ENCODE data around the gene CTIF. TPM values are rescaled to one million over a fixed set of nuclear protein-coding genes. Genes with fewer than 3 reads are reported as not detected.
"Not testable (repeated sequence)": the region's sequence is repeated elsewhere in the genome, so short reads cannot be mapped to it uniquely, and the experiment has no call there.

The CTIF gene
- total RNA-seq, 1 donor from 2014 or later, result 19.5 TPM

DNA sequence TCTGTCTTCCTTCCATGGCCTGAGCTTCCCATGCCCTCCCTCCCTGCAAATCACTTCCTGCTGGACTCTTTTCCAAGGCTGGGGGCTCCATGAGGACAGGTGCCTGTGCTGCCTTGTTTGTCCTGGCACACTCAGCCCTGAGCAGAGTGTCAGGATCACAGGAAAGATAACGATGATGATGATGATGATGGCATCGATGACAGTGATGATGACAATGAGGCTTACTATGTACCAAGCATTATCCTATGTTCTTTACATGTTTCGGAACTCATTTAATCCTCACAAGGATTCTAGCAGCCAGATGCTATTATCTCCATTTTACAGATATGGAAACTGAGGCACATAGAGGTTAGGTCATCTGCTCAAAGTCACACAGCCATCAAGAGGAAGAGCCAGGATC is 170.0 kb downstream of the CTIF start:
- no peak for DNase-seq

DNA sequence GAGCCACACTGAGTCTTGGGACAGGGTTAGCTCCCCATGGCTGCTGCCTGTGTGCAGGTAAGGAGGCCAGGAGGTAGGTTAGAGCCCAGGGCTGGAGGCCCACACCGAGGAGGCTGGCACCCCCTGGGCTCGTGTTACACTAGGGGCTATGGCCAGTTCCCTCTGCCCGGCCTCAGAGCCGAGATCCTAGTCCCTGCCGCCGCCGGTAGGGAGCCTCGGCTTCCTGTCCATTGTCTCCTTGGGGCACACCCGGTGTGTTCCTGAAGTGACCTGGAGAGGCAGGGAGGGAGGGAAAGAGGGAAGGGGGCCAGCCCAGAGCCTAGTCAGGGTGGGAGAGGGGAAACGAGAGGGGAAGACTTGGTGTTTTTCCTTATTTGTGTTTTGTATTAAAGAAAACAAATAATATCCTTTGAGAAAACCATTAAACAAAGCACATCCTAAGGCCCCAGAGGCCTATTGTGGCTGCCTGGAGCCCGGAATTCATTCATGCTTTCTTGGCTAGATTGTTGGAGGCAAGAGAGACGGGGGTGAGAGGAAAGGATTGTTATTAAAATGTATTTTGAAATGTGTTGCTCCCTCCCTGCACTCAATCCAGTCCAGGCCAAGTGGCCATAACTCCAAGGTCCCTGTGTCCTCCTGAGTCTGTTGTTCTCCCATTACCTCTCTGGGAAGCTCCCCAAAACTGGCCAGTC is 170.7 kb downstream of the CTIF start:
- no peak for DNase-seq

DNA sequence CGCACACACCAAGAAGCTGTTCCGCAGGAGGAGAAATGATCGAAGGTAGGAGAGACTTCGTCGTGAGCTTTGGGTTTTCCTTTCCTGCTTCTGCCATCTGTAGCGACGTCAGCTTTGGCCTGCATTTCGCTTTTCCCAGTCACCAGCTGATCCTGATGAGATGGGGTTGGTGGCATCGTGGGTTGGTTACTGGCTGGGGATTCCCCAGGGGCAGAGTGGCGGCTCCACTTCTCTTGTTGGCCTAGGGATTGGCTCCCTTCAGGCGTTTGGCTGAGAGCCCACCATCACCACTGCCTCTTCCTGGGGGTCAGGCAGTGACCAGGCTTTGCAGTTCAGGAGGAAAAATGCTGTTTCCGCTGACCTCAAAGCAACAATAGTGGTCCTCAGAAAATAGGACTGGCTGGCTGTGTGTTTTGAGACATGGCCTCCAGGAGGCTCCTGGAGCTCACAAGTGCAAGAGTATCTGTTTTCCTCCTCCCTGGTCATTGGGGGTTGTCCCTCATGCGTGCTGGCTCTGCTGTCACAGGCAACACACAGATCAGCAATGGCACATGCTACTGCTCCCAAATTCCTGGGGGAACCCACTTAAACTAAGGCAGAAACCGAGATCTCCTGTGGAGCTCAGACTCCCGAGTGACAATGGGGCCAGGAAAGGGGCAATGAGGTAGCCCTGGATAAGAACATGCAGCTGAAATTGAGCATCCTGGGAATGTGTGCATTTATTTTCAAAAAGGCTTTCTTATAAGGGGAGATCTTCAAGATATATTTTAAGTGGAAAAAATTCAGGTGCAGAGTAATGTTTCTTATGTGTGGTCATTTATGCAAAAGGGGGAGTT is 173.0 kb downstream of the CTIF start:
- no peak for DNase-seq

DNA sequence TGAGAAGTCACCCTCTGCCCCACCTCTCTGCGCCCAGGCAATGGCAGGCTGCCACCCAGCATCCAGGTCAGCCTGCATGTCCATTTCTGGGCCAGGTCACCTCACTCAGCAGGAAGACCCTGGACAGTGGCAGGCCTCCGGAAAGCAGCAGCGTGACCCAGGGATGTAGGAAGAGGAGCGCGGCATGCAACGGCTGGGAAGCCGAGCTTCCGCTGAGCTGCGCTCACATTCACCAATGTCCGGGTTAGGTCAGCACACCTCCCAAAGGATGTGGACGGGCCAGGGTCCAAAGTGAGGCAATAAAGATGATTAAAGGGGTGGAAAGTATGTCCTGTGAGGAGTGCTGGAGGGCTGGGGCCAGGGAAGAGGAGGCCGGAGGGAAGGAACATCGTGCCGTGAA is 174.5 kb downstream of the CTIF start:
- peak; percentile 42 for DNase-seq

DNA sequence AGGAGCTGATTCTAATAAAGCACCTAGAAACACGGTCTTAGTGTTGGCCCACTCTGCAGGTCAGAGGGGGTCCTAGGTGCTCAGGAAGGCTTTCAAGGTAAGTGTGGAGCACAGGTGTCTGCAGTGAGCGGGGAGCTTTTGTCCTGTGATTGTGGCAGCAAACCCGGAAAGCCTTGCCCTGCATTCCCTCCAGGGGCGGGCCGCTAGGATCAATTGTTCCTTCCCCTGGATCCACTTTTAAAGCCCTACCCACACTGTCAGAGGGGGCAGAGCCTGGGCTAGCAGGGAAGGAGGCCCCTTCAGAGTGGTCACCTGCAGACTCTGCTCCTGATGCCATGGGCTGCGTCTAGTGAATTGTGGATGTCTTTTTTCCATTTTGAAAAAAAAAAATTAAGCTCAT is 176.0 kb downstream of the CTIF start:
- DNase-seq, result no peak

DNA sequence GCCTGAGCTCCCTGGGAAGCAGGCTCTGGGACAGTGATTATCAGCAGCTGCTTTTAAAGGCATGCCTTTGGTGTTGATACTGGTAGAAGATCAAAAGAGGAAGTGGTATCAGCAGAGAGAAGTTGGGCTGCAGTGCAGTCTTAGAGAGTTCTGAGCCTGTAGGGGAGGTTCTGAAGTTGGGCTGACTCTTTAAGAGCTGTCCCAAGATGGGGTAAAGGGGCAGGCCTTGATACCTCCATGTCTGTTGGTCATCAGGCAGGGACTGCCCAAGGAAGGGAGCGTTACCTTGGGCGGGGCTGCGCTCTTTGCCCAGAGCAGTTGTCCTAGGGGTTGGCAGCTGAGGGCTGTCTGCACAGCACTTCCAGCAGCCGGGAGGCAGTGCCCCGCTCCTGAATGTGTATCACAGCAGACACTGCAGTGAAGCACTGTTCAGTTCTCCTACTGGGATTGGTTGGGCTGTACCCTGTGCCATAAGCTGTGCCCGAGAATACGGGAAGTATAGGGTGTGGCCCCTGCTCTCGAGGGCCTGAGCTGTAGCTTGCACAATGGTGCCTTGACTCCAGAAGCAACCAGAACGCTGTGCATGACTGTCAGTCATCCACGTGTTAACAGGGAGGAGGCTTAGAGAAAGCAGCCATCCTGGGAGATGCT is 177.0 kb downstream of the CTIF start:
- DNase-seq, result no peak

DNA sequence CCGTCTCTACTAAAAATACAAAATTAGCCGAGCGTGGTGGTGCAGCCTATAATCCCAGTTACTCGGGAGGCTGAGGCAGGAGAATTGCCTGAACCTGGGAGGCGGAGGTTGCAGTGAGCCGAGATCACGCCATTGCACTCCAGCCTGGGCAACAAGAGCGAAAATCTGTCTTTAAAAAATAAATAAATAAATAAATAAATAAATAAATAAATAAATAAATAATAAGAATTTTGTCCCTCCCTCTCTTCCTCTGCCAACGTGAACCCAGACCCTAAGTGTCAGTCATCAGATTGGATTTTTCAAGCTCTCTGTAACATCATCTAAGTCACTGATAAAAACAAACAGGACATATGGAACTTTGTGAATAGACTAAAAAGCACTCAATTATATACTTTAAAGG is 178.4 kb downstream of the CTIF start:
- DNase-seq, result not testable (repeated sequence)

DNA sequence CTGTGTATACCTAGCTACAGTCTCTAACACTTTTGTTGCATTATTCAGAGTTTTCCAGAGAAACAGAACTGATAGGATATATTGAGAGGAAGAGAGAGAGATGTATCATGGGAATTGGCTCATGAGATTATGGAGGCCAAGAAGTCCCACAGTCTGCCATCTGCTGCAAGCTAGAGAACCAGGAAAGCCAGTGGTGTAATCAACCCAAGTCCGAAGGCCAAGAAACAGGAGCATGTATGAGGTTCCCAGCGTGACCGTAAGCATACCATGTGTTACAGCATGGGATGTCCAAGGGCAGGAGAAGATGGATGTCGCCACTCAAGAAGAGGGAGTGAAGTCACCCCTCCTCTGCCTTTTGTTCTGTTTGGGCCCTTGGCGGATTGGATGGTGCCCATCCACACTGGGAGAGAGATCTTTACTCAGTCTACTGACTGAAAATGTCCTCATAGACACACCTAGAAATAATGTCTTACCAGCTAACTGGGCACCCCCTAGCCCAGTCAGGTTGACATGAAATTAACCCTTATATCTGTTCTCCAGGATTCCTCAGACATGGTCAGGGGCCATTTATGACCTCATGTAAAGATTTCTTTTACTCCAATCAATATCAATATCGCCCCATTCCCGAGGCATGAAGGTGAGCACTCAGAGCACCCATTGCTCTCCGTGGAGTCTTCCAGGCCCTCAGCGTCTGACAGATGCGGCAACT is 179.6 kb downstream of the CTIF start:
- DNase-seq, result no peak

DNA sequence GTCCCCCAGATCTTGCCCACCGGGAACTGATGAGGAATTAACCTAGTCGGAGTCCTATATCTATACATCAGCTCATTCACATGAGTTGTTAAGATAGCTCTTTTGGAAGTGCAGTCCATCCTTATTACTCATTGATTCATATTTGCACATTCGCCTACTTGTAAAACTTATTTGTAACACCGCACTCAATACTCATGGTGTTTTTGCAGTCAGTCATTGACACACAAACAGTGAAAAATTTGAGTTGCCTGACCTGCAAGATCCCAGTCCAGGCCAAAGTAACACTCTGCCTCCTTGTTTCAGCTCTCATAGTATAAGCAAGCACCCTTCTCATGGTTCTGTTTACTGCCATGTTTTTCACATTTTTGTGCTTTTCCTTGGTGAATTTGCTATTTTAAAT is 180.6 kb downstream of the CTIF start:
- DNase-seq, result no peak

DNA sequence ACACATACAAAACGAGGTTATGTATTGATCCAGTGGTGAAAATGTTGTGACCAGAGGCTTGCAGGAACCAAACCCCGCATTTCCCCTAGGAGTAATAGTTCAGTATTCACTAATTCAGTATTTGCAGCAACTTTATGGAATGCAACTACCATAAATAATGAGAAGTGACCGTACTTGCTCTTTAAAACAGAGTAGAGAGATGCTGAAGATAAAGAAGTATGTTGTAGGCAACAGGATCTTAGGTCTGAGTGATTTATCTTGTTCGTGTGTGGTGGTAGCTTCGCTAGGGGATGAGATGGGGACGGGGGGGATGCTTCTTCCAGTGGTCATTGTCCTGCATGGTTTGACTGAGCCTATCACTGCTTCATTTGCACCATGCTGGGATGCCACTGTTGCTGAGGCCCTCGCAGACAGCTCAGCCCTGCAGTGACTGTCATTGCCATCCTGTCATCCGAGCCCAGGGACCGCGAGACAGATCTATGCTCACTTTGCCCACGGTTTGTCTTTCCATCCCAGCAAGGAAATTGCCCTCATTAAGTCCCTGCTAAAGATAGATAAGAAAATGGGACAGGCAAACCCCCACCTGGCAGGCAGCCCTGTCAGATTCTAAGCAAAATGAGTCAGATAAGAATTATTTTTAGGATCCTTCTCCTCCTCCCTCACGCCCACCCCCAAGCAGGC is 181.3 kb downstream of the CTIF start:
- no peak for DNase-seq

DNA sequence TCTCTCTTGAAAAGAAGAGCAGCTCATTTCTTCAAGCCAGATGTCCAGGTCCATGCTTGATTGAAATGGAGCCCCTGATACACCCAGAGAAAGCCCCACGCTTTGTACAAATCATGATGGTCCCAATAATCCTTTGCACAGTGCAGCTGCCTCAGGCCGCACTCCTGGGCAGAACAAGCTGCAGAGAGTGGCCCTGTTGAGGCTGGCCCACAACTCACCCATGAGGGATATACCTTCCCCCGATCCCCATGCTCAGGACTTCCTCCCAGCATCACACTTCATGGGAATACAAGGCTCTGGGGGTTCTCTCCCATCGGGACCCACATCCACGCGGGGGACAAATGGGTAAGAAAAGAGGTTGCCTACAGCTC is 181.8 kb downstream of the CTIF start:
- DNase-seq, result no peak

DNA sequence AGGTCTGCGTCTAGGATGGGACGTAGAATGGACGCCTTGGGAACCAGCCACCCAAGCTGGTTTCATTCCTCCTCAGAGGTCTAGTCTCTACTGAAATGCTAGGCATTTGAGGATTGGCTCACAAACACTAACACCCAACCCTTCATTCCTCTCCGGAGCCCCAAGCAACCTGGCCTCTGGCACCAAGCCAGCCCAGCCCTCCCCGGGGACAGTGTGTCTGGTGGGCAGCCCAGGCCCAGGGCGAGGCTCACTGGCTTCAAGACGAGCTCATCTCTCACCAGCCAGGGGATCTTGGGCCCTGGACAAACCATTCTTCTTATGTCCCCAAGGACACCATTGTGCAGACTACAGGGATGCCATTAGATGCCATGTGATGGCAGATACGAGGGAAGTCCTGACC is 182.5 kb downstream of the CTIF start:
- no peak for DNase-seq

DNA sequence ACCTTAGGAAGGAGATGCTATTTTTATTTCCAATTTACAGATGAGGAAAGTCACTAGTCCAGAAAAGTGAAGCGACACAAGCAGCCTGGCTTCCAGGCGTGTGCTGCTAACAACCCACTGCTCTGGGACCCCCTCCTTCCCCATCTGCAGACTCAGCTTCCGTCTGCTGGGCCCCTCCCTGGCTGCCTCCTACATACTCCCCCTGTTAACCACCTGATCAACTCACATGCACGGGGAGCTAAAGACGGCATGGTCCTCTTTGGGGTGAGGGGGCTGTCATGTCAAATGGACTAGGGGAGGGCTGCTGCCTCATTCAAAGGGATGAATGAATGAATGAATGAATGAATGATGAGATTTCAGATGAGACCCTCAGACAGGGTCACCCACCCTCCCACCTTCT is 184.2 kb downstream of the CTIF start:
- DNase-seq, result no peak

DNA sequence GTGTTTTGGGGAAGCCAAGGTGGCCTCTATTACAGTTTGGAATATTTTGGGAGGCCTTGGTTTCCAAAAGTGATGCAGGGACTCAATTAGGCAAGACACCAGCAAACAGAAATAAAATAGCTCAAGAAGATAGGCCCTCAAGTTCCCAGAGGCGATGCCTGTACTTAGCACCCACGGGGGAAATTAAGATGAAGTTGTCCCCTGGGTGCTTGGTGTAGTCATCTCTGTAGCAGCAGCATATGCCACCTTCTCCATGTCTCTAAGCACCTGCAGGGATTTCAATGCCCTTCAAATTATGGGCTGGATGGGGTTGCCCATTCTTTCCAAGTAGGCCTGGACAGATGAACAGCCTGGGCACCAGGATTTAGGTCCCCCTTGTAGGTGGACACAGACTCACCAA is 185.0 kb downstream of the CTIF start:
- no peak for DNase-seq

DNA sequence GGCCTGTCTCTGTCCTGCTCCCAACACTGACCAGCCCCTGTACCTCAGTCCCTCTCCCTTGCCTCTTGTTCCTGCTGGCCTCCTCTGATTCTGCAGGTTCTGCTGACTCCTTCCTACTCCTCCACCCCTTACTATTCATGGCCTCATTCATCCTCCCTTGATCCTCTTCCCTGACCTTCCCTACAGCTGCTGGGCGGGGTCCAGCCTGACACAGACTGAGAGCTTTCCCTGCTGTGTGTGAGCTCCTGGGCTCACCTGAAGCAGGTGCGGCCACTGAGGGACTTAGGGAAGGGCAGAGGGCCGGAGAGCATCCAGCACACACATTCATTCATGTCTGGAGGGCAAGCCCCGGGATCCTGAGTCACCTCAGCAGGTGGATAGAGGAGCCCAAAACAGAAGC is 185.6 kb downstream of the CTIF start:
- no peak for DNase-seq

DNA sequence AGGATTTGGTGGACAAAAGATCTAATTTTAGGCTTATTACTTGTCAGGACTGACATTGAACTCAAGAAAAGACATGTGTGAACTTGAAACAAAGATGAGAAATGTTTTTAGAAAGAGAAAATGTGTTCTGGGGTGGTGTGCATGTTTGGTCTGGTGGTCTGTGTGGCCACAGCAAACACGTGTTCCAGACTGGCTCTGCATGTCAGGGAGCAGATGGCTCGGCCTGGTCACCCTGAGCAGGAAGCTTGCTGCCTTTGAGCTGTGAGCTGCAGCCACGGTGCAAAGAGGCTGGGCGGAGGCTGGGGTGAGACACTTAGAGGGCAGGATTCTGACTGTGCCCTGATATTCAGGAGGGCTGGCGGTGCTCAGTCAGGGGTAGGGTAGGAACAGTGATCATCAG is 186.1 kb downstream of the CTIF start:
- DNase-seq, result no peak

DNA sequence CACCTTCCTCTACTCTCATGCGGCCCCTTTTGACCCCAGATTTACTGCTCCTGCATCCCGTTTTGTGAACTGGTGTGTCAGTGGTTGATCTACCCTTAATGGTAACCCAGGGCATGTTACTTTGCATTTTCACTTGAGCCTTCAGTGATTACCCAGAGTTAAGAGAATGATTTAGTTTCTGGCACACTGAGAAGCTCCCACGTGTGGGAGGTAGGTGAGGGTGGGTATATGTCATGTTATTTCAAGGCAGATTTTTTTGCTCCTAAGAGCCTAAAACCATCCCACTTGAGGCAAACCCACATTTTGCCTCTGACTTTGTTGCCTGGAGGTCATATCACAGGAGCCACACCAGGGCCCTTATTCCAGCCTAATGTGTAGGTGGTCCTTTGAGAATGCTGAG is 186.7 kb downstream of the CTIF start:
- no peak for DNase-seq

DNA sequence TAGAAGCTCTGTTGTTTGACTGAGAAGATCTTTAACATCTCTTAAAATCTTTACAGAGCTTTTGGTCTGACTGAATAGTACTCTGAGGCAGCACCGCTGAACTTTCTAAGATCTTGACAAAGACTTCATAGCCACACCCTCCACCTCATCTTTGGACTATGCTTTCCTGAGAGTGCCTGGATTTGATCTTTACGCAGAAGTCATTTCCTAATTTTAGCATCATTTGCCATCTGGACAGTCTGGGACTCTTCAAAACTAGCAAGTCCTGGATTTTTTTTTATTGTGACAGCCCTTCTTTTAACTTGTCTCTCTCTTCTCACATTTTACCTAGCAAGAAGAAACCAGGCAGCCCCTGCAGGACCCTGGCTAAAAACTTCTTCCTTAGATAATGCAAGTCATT is 188.8 kb downstream of the CTIF start:
- DNase-seq, result no peak

DNA sequence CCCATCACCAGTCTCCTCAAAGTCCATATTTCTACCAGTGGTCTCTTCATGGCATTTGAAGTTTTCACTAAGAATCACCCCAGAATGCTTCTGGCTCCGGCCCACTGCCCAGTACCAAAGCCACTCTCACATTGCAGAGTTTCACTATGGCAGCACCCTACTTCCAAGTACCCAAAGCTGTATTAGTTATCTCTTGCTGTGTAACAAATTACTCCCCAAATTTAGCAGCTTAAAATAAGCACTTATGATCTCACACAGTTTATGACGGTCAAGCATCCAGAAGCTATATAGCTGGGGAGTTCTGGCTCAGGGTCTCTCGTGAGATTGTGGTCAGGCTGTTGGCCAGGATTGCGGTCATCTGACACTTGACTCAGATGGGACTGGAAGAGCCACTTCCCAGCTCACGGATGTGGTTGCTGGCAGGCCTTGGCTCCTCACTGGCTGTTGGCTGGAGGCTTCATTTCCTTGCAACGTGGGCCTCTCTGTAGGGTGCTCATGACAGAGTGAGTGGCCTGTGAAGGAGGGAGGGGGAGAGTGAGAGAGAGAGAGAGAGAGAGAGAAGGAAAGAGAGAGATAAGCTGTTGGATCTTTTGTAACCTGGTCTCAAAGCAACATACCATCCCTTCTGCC is 189.5 kb downstream of the CTIF start:
- no peak for DNase-seq

DNA sequence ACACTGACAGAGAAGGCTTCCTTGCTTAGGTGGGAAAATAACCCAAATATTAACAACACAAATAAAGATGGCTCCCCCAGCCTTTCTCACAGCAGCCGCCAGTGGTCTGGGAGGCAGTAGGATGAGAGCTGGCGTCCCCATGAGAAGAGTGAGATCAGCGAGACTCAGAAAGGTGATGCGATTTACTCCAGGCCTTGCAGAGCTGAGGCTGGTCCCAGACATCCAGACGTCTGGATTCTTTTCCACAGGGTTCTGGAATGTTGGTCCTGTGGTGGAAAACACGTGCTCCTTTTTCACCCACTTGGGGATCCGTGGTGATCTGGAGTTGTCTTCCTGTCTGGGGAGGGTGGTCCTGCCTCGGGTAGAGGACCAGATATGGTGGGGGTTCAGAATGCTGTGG is 190.6 kb downstream of the CTIF start:
- DNase-seq, result no peak

DNA sequence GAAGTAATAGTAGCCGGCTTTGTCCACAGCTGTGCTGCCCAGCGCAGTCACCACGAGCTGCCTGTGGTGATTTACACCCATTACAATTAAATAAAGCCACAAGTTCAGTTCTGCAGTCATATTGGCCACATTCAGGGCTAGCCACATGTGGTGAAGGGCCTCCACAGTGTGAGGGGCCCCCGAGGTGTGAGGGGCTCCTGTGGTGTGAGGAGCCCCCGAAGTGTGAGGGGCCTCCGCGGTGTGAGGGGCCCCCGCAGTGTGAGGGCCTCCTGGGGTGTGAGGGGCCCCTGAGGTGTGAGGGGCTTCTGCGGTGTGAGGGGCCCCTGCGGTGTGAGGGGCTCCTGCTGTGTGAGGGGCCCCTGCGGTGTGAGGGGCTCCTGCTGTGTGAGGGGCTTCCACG is 191.2 kb downstream of the CTIF start:
- no peak for DNase-seq

All from skin of body (tissue), 2 donors.